Activated gamma-delta T cell treated with Interleukin-2 at 50 U/mL for 16 hours (primary cell): ENCODE data around the gene PDE3A.
"Not testable (repeated sequence)": the region's sequence is repeated elsewhere in the genome, so short reads cannot be mapped to it uniquely, and the experiment has no call there.

Source experiments
- DNase-seq: peaks from one replicate; pipeline ENCODE4 v3.0.0-alpha.2; 2020

PDE3A gene

GRCh38 chr12:20368114-20368650 is at the start of gene PDE3A:
TSS of gene PDE3A (plus strand) at chr12:20368537. CDS start at chr12:20369285, 748 bp downstream.
- DNase-seq = no peak

GRCh38 chr12:20319366-20319765 is 49.0 kb upstream of the PDE3A start:
- no peak for DNase-seq

GRCh38 chr12:20320552-20320951 is 47.8 kb upstream of the PDE3A start:
- DNase-seq = no peak

- DNase-seq = not testable (repeated sequence)
These were observed 37.4 kb upstream of the PDE3A start for GRCh38 chr12:20330826-20331505.

- DNase-seq = no peak
These were observed 29.3 kb upstream of the PDE3A start for GRCh38 chr12:20339060-20339459.

GRCh38 chr12:20342111-20342510 is 26.2 kb upstream of the PDE3A start:
- no peak for DNase-seq

GRCh38 chr12:20345866-20346265 is 22.5 kb upstream of the PDE3A start:
- DNase-seq = no peak

- DNase-seq = no peak
These were observed 18.3 kb upstream of the PDE3A start for GRCh38 chr12:20350026-20350425.

GRCh38 chr12:20350495-20350894 is 17.8 kb upstream of the PDE3A start:
- DNase-seq = no peak

- DNase-seq = no peak
These were observed 16.9 kb upstream of the PDE3A start for GRCh38 chr12:20351406-20351805.

- no peak for DNase-seq
These were observed 12.3 kb upstream of the PDE3A start for GRCh38 chr12:20356048-20356447.

- no peak for DNase-seq
These were observed 7.9 kb upstream of the PDE3A start for GRCh38 chr12:20360407-20360806.

- no peak for DNase-seq
These were observed 6.9 kb upstream of the PDE3A start for GRCh38 chr12:20361416-20361815.

- DNase-seq = no peak
These were observed 3.8 kb upstream of the PDE3A start for GRCh38 chr12:20364501-20364900.

GRCh38 chr12:20366776-20367409 is 1.4 kb upstream of the PDE3A start:
- no peak for DNase-seq

- DNase-seq = no peak
These were observed 689 bp upstream of the PDE3A start for GRCh38 chr12:20367583-20368113.

GRCh38 chr12:20368651-20369304 is 441 bp downstream of the PDE3A start:
- no peak for DNase-seq

- DNase-seq = no peak
These were observed 1.1 kb downstream of the PDE3A start for GRCh38 chr12:20369305-20370013.

GRCh38 chr12:20370014-20370386 is 1.7 kb downstream of the PDE3A start:
- DNase-seq = no peak

- no peak for DNase-seq
These were observed 2.7 kb downstream of the PDE3A start for GRCh38 chr12:20370866-20371519.

- no peak for DNase-seq
These were observed 4.2 kb downstream of the PDE3A start for GRCh38 chr12:20372326-20373096.

- no peak for DNase-seq
These were observed 6.5 kb downstream of the PDE3A start for GRCh38 chr12:20374795-20375194.
